Hematopoietic multipotent progenitor cell treated with erythropoietin and hydrocortisone succinate and interleukin-3 and kit ligand, for 8 days (in vitro differentiated cells): ENCODE results near the gene CCDC157.
"Not testable (repeated sequence)": the region's sequence is repeated elsewhere in the genome, so short reads cannot be mapped to it uniquely, and the experiment has no call there.

Experiments
- DNase-seq: peaks from one replicate; pipeline ENCODE4 v3.0.0-alpha.2; 2015

CCDC157 gene

DNA sequence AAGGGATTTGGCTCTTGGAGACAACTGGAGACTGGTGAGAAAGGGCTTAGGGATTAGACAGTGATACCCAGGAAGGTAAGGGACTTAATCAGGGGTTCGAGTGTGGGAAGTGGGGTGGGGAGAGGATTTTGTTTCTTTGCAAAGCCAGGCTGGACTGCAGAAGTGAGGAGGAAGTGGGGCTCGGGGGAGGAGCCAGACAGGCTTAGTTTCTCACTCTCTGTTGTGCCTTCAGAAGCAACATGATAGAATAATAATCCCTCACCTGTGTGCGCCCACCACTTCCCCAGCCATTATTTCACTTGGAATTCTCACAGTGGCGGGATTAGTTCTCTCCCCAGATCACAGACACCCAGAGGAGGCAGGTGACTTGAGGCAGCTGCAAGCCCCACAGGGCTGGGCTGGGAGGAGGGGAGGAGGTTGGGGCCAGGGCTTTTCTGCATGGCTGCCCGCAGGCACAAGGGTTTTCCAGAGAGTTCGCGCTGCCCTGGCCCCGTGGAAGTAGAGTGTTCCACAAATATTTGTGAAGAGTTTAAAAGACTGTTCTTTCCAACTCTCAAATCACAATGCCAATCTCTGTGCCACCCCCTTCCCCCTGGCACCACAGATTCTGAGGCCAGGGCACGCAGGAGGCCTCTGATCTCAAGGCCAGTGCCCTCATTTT lies 36.0 kb downstream of the CCDC157 start:
- DNase-seq: no peak

DNA sequence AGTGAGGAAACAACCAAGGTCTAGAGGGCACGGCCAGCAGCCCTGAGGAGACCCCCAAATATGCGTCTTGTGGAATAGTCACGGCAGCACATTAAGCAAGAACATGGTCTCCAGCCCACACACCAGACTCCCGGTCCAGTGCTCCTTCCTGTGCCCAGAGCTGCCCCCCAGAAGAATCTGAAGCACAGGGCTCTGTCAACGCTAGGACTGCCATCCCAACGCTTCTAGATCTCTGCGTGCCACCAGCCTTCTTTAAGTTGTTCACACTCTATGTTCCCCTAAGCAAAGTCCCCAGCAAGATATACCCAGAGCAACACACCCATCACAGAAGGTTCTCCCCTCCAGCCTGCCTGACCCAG lies 36.5 kb downstream of the CCDC157 start:
- no peak for DNase-seq

DNA sequence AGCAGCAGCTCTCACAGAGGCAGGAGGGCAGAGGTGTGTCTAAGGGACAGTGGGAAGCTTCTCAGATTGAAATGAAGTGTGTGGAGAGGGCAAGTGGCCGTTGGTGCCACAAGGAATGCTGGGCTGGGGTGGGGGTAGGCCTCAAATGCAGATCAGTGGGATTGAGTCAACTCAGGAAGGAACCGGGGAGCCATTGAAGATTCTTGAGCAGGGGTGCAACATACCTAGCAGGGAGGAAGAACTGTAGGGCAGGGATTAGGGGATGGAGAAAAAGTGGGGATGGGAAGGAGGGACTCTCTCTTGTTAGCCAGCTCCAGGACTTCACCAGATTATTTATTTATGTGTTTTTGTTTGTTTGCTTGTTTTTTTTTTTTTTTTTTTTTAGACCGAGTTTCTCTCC lies 37.1 kb downstream of the CCDC157 start:
- no peak for DNase-seq

DNA sequence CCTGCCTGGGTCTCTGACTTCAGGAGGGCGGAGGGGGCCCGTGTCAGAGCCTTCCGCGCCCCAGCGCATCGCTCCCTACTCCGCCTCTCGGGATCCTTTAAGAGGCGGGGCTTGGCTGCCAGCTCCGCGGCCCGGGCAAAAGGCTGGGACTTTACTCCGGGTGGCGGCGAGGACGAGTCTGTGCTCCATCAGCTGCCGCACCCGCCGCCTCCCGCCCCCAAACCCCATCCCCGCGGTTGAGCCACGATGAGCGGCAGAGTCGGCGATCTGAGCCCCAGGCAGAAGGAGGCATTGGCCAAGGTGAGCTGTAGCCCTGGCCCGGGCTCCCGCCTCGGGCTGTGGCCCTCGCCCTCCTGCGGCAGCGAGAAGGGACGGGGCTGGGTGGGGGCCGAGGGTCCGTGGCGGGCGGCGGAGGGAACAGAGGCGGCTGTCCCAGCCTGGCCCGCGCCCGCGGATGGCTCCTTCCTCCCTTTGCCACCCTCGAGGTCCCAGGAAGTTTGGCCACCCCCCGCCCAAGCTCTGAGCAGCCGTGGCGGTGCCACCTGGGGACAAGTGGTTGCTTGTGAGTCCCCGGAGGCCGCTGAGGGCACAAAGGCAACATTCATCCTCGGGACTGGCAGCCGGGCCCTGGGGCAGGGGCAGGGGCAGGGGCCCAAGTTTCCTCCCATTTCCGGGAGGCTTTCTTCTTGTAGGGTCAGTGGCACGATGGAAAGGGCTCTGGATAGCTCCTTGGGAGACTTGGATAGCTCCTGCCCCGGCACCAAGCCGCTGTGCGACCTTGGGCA lies 40.3 kb downstream of the CCDC157 start, which contains the start of gene SEC14L2:
Gene SEC14L2, plus strand, starts transcription at position 148 of the 785 bp plus-strand sequence. Its CDS starts 99 bp downstream, at position 247.
- DNase-seq: peak; percentile 80

DNA sequence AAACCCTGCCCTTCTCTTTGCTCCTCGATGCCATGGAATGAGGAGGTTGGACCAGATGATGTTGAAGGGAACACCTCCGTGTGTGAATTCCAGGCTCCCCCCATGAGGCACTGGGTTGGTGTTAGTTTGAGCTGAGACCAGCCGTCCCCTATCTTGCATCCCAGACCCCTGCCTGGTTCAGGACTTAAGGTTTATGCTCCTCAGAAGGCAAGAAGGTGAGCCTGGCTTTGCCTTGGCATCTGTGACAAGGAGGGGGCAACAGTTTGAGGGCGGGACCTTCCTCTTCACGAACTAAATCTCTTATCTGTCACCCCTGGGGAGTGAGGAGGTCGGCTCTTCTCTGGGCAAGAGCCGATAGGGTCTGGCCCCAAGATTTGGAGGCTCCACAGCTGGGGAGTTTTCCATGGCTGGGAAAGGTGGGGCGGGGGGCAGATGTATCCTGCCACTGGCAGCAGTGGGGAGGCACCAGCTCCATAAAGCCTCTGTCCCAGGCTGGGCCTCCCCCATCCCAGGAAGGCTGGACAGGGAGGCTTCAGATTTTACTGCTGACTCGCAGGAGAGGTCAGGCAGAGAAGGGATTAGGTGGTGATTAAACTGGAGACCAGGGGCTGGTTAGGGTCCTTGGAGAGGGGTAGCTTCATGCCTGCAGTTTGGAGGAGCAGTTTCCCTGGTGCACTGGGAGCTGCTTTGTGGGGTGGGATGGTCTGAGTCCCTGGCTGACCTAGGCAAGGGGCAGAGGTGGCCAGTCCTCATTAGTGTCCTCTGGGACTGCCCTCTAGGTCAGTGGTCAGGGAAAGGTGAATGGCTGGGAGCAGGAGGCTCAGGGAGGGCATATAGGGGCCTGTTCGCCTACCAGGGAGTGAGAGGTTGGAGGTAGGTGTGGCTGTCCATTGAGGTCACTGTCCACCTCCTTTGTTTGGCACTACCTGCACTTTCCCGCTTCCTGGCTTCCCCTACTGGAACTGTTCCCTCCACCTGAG lies 41.1 kb downstream of the CCDC157 start:
- peak; percentile 81 for DNase-seq

DNA sequence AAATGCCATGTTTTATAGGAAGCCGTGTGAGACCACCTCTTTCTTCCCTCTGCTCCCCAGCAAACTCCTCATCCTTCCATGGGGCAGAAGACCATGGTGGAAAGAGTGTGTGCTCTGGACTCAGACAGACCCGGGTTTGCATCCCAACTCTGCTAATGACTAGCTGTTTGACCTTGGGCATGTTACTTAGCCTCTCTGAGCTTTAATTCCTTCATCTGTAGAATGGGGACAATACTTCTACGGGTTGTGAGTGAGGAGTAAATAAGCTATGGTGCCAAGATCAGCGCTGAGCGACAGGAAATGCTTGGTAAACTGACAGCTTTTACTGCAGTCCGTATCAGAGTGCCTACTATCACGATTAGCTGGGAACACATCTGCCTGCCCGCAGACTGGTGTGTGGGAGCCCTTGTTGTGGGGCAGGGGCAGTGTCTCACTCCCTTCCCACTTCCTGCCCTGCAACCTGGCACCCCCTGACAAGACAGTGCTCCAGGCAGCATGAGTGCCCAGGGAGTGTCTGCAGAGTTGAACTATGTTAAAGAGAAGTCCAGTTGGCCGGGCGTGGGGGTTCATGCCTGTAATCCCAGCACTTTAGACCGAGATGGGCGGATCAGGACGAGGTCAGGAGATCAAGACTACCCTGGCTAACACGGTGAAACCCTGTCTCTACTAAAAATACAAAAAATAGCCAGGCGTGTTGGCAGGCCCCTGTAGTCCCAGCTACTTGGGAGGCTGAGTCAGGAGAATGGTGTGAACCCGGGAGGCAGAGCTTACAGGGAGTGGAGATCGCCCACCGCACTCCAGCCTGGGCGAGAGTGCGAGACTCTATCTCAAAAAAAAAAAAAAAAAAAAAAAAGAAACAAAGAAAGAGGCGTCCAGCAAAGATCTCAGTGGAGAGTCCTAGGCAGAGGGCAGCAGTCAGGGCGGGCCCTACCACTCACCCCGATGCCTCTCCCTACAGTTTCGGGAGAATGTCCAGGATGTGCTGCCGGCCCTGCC lies 42.2 kb downstream of the CCDC157 start:
- peak; percentile 94 for DNase-seq

DNA sequence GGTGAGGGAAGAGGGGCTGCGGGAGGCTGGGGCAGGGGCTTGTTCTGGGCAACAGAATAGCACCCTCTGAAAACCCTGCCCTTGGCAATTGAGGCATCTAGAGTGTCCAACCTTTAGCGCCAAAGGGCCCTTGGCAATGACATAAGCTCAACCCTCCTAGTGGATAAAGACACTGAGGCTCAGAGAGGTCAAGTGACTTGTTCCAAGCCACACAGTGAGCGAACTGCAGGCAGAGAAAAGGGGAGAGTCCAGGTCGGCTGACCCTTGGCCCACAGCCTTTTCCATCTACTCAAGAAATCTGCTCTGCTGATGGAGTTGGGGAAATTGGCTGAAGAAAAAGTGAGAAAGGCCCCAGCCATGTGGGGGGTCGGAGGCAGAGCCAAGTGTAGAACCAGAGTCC lies 42.9 kb downstream of the CCDC157 start:
- DNase-seq: no peak

DNA sequence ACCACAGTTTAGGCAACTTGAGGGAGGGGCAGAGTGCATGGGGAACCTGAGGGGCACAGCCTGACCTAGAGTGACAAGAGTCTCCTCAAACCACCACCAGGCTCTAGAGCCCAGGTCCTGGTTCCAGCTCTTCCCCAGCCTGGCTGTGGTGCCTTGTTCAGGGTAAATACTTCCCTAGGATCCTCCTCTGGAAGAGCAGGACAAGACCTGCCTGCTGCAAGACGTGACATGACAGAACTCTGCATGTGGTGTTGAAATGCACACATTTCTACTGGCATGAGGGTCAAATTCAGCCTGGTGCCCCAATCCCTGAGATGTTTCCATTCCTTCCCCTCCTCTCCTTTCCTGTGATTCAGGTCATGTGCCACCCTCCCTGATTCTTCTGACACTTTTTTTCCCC lies 43.4 kb downstream of the CCDC157 start:
- DNase-seq: no peak

DNA sequence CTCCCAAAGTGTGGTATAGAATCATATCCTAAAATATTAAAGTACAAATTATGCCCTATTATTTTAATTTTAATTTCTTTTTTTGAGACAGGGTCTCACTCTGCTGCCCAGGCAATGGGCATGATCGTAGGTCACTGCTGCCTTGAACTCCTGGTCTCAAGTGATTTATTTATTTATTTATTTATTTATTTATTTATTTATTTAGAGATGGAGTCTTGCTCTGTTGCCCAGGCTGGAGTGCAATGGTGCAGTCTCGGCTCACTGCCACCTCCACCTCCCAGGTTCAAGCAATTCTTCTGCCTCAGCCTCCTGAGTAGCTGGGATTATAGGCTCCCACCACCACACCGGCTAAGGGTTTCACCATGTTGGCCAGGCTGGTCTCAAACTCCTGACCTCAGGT lies 44.2 kb downstream of the CCDC157 start:
- not testable (repeated sequence) for DNase-seq

DNA sequence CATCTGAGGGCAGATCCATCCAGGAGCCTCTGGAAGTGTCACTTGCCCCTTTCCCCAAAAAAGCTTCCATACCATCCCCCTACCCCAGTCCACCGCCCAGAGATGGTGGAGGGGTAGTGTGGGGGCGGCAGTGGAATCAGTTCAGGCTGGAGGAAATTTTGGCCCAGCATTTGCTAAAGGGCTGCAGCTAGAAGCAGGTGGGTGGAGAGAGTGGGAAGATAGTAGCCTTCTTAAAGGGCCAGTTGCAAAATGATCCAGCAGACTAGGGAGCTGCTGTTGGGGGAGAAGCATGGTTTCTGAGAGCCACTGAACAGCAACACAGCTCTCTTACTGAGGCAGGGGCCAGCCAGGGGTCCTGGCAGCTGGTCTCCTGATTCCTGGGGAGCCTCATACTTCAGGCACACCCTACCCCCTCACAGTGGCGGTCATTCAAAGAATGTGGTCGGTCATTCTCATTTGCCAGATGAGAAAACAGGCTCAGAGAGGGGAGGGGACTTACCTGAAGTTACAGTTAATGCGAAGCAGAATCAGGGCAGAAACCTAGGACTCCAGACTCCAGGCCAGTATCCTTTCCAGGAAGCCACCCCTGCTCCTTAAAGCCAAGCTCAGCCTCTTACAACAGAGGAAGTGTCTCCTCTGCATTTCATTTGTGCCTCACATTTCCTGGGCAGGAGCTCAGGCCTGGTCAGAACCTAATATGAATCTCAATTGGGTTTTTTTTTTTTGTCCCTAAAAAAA lies 45.4 kb downstream of the CCDC157 start:
- peak; percentile 71 for DNase-seq

DNA sequence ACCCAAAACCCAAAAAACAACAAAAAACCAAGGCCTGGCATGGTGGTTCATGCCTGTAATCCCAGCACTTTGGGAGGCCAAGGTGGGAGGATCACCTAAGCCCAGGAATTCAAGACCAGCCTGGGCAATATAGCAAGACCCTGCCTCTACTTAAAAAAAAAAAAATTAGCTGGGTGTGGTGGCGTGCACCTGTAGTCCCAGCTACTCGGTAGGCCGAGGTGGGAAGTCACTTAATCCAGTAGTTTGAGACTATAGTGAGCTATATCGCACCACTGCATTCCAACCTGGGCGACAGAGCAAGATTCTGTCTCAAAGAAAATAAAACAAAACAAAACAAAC lies 45.9 kb downstream of the CCDC157 start:
- DNase-seq: not testable (repeated sequence)

DNA sequence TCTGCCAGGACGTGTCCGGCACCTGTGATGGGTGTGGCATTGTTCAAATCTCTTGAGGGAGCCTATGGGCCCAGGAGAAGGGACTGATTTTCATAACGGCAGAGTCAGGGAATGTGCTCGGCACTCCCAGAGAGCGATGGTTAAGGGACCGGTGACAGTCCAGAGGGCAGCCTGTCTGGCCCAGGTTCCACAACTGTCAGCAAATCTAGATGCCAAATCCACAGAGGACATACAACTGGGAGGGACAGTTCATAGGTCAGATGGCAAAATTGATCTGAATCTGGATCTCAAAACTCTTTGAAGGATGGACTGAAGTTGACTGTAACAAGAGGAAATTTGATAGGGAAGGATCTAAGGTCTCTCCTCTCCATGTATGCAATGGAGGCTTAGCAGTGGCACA lies 47.5 kb downstream of the CCDC157 start:
- no peak for DNase-seq

DNA sequence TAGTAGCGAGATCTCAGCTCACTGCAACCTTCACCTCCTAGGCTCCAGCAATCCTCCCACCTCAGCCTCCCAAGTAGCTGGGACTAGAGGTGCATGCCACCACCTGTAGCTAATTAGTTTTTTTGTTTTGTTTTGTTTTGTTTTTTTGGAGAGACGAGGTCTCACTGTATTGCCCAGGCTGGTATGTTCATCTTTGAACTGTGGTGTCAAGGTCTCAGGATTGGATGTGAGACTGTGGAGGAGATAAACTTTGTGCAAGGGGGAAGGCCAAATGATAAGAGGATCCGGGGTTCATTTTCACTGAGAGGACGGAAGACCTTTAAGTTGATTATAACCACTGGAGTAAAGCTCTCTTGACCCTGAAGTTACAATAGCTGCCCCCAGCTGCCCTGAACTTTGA lies 48.9 kb downstream of the CCDC157 start:
- DNase-seq: no peak

DNA sequence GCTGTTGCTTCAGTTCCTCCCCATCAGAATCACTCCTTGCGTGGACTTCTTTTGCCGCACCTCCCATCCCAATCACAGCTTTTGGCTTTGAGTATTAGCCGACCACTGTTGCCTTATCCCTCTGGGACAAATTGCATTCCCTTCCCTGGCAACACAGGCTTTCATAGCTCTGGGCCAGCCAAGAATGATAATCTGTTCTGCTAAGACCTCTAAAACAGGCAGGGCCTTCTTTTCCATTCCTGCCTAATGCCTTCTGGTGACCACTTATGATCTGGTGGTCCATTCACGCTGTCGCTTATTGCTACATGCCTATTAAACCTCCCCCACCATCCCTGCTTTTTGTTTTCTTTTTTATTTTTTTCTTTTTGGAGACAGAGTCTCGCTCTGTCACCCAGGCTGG lies 49.6 kb downstream of the CCDC157 start:
- no peak for DNase-seq

DNA sequence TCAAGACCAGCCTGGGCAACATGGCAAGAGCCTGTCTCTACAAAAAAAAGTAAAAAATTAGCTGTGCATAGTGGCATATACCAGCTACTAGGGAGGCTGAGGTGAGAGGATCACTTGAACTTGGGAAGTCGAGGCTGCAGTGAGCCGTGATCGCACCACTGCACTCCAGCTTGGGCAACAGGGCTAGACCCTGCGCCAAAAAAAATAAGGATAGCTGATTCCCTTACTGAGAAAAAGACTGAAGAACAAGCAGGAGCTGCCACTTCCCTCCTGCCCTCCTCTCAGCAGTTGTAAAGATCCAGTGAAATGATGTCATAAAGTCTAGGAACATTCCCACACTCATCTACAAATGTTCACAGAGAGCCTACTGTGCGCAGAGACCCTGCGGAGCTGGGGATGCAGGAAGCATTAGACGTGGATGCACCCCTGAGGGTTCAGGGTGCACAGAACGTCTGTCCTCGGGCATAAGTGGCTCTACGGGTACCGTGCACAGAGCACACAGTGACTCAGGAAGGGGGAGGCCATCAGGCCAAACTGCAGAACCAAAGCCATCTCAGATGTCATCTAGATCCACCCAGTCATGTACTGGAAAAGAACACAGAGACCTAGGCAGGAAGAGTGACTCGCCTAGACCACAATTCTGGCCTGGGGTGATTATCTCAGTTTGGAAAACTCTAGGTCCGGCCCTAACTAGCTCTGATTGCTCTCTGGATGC lies 51.7 kb downstream of the CCDC157 start:
- DNase-seq: peak; percentile 63

DNA sequence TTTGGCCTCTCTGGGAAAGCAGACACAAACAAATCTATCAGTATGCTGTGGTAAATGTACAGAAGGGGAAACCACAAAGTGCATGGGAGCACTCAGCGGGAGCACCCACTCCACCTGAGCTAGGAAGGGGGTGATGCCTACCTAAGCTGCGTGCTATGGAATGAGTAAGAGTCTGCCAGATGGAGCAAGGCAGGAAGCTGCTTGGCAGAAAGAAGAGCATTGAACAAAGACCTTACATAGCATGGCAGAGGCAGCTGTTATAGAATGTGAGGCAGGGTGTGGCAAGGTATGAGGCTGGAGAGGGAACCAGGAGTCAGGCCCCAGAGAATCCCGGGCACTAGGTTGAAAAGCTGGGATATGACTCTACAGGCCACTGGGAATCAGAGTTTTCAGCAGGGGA lies 55.0 kb downstream of the CCDC157 start:
- no peak for DNase-seq

DNA sequence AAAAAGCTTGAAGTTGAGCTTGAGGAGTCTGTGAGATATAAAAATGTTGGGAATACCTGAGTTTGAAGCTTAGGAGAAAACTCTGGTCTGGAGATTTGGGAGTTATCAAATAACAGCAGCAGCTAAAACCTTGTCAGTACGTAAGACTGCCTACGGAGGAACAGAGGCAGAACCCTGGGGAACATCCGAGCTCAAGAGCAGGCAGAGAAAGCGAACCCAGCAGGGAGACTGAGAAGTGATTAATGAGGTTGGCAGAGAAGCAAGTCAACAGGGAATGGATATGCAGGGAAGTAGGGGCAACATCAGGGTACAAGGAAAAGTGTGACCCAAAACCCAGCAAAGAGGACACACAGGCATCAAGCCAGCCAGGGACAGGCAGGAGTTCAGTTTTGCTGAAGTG lies 56.2 kb downstream of the CCDC157 start:
- DNase-seq: no peak

DNA sequence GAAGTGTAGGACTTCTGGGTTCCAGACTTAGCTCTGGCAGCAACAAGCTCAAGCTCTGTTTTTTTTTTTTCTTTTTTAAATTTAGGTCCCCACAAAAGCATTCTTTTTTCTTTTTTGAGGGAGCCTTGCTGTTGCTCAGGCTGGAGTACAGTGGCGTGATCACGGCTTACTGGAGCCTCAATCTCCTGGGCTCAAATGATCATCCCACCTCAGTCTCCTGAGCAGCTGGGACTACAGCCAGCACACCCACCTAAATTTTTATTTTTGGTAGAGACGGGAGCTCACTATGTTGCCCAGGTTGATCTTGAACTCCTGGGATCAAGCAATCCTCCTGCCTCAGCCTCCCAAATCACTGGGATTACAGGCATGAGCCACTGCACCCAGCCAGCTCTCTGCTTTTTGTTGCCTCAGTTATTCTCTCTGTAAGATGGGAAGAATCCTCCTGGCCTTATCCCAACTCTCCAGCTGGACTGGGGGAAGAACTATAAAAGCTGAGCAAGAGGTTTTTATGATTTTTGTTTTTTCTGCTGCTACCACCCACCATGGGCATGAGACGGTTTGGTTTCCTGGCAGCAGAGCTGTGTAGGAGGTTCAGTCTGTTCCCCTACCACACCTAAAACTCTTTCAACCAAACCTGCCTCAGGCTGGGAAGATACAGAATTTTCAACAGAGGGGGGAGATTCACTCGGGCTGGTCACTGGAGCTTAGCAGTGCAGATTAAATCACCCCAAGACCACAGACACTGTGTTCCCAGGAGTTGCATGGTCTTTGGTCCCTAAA lies 57.1 kb downstream of the CCDC157 start:
- DNase-seq: no peak

DNA sequence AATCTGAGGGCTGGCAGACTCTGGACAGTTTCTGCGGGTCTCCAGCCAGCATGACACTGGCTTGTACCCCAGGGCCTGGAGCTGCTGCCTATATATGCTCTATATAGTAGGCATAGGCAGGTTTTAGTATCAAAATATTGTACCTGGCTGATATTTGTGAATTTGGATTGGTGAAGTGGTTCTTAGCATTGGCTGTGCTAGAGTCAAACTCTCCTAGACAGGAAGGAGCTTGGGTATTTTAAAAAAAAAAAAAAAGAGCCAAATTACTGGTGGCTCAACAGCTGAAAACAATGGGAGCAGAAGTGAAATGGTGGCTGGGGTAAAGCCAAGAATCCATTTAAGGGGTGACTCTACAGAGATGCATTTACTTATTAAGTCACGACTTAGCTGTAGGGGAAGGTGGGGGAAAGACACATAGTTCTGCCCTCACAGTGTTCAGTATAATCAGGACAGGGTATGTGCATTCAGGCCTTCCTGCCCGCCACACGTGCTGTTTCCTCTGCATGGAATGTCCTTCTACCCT lies 57.8 kb downstream of the CCDC157 start:
- DNase-seq: no peak

DNA sequence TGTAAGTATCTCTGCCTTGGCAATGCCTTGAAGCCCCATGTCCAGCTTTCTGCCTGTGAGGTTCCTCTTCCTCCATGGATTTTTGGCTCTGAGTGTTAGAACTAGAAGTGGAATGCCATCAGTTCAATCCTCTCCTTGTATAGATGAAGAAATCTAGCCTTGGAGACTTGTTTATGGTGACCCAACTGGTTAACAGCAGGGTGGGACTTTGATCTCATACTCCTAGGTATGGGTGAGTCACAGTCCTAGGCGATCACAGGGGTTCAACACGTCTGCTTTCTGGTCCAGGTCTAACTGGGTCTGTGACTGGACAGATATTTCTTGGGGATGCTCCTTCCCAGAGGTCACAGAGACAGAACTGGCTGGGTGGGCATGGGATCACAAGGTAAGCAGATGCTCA lies 59.6 kb downstream of the CCDC157 start:
- no peak for DNase-seq
